ENCODE measurements around the gene FKBP1B.

Gene FKBP1B

GRCh38 chr2:24049485-24050021, at the start of gene FKBP1B:
TSS of gene FKBP1B (plus strand) at chr2:24049741. CDS start at chr2:24049850, 109 bp downstream.
- no peak for DNase-seq (ENCODE audit: insufficient read length, low spot score)
- FAIRE-seq = no peak
- TF ChIP-seq, protein P1, sequence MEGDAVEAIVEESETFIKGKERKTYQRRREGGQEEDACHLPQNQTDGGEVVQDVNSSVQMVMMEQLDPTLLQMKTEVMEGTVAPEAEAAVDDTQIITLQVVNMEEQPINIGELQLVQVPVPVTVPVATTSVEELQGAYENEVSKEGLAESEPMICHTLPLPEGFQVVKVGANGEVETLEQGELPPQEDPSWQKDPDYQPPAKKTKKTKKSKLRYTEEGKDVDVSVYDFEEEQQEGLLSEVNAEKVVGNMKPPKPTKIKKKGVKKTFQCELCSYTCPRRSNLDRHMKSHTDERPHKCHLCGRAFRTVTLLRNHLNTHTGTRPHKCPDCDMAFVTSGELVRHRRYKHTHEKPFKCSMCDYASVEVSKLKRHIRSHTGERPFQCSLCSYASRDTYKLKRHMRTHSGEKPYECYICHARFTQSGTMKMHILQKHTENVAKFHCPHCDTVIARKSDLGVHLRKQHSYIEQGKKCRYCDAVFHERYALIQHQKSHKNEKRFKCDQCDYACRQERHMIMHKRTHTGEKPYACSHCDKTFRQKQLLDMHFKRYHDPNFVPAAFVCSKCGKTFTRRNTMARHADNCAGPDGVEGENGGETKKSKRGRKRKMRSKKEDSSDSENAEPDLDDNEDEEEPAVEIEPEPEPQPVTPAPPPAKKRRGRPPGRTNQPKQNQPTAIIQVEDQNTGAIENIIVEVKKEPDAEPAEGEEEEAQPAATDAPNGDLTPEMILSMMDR (IDR thresholded peaks at IDR 0.05; ENCODE audit: insufficient read depth, missing control alignments) = no peak

- FAIRE-seq = no peak
- DNase-seq (ENCODE audit: insufficient read length, low spot score) = no peak
Measured at GRCh38 chr2:24007693-24008092, 41.8 kb upstream of the FKBP1B start.

DNA sequence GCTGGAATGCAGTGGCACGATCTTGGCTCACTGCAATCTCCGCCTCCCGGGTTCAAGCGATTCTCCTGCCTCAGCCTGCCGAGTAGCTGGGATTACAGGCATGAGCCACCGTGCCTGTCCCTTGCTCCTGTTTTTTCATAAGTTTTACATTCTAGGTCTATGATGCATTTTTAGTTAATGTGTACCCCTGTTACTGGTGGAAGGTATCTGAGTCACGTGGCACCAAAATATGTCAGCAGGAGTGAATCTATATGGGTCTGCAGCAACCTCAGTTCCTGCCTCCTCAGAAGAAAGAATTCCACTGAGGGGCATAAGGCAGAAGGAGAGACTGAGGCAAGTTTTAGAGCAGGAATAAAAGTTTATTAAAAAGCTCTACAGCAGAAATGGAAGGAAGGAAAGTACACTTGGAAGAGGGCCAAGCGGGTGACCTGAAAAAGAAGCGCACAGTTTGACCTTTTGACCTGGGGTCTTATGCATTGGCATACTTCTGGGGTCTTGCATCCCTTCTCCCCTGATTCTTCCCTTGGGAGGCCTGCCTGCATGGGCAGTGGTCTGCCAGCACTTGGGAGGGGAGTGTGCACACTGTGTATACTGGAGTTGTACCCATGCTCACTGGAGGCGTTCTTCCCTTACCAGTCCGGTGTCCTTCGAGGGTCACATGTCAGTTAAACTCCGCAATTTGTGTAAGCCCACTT, 40.7 kb upstream of the FKBP1B start:
- TF ChIP-seq, protein P1 (IDR thresholded peaks at IDR 0.05; ENCODE audit: insufficient read depth, missing control alignments) = no peak
- no peak for FAIRE-seq
- DNase-seq (ENCODE audit: insufficient read length, low spot score) = no peak

More at GRCh38 chr2:24007693-24008092, 41.8 kb upstream of the FKBP1B start:
- TF ChIP-seq, protein P1 (IDR thresholded peaks at IDR 0.05; ENCODE audit: insufficient read depth, missing control alignments) = no peak

DNA sequence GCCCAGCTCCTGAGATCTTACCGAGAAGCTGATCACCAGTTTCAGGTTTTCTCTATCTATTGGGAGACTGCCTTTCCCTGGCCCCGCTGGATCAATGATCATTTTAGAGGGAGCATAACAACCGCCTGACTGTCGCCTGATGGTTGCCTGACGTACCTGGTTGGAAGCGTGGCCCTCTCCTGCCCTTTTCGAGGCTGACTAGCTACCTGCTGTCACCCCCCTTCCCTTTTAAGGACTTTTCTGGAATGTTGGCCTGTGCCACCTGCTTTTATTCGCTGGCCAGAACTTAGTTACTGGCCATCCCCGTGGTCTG, 40.2 kb upstream of the FKBP1B start:
- TF ChIP-seq, protein P1 (IDR thresholded peaks at IDR 0.05; ENCODE audit: insufficient read depth, missing control alignments) = no peak
- FAIRE-seq = no peak
- no peak for DNase-seq (ENCODE audit: insufficient read length, low spot score)

DNA sequence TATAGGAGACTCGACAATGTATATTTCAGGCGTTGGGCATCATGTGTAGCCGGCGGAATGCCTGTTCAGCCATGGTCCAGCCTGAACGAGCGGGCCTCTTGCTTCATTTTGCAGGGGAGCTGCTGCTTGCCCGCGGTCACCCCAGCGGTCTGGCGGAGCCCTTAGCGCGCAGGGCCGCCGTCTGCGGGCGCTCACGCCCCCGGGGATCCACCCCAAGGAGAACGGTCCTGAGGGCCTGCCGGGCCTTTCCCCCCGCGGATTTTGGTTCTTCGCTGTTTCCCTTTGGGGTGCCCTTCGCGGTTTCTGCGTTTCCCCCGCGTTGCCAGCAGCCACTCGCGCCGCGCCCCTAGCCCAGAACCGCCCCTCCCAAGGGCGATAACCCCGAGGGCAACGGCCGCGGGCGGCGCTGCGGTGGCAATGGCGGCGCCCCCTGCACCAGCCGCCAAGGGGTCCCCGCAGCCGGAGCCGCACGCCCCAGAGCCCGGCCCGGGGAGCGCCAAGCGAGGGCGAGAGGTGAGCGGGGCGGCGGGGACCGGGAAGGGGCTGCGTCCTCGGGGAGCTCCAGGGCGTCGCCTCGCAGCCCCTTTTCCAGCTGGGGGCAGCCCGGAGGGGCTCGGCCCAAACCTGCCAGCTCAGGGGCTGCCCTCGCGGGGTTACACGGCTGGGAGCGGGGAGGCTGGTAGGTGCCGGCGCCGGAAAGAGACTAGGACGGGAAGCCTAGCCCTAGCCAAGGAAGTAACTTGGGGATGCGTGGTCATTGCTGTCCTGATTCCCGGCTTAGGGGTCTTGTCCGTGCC, 39.7 kb upstream of the FKBP1B start, which contains the start of gene MFSD2B:
Gene MFSD2B, plus strand, starts transcription at position 406 of the 797 bp plus-strand sequence. Its CDS starts 12 bp downstream, at position 418.
- TF ChIP-seq, protein P1 (IDR thresholded peaks at IDR 0.05; ENCODE audit: insufficient read depth, missing control alignments) = no peak
- DNase-seq (ENCODE audit: insufficient read length, low spot score) (no peak), FAIRE-seq (no peak)

DNA sequence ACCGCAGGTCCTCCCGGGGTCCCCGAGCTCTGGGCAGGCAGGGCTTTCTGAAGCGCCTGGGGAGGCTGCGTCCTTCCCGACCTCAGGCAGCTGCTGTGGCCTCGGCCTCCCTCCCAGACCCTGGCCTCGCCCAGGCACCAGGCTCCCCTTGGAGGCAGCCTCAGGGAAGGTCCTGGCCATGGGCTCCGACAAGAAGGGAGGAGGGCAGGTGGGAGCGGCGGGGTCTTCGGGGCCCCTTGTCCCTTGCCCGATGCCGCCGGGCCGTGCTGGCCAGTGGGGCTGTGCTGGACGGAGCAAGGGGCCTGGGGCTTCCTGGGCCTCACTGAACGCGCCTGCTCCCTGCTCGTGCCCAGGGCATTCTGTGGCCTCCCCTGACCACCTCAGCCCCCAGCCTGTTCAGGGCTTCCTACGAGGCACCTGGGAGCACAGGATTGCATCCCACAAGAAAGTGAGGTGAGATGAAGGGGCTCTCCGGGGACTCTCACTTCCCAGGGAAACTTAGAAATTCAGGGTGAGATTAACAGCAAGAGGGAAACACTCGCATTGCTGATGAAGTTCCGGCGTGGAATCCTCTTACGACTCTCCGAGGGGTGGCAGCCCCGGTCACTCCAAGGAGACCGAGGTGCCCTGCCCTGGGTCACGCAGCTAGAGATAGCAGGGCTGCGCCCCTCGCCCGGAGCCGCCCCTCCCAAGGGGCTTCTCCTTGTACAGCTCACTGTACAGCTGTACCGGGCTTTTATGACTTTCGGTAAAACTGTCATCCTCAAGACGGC, 38.9 kb upstream of the FKBP1B start:
- FAIRE-seq (no peak), DNase-seq (ENCODE audit: insufficient read length, low spot score) (no peak)
- TF ChIP-seq, protein P1 (IDR thresholded peaks at IDR 0.05; ENCODE audit: insufficient read depth, missing control alignments) = no peak
